ENCODE data around the gene LIM2. TPM values are rescaled to one million over a fixed set of nuclear protein-coding genes. Genes with fewer than 3 reads are reported as not detected.

Gene LIM2
- total and polyA plus RNA-seq, 9 of the 15 experiments (the other 6 are each of a cell fraction or from before 2014, with no cell fraction given): 0.07 to 0.45 (median 0.18) TPM; not detected in 4

DNA sequence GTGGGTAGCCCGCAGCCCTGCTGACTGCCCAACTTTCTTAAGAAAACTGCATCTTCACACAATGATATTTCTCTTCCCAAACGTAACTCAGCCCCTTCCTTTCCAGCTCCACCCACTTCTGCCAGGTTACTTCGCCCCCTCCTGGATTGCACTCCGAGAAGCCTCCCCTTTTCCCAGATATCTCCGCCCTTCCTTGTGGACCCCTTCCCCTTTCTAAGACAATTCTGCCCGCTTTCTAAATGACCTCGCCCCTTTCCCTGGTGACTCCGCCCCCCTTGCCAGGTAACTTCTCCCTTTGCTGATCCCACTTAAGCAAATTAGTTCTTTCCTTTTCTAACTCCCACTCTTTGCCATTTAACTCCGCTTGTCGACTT, 48.5 kb downstream of the LIM2 start (continued):
- TF ChIP-seq, protein P1, sequence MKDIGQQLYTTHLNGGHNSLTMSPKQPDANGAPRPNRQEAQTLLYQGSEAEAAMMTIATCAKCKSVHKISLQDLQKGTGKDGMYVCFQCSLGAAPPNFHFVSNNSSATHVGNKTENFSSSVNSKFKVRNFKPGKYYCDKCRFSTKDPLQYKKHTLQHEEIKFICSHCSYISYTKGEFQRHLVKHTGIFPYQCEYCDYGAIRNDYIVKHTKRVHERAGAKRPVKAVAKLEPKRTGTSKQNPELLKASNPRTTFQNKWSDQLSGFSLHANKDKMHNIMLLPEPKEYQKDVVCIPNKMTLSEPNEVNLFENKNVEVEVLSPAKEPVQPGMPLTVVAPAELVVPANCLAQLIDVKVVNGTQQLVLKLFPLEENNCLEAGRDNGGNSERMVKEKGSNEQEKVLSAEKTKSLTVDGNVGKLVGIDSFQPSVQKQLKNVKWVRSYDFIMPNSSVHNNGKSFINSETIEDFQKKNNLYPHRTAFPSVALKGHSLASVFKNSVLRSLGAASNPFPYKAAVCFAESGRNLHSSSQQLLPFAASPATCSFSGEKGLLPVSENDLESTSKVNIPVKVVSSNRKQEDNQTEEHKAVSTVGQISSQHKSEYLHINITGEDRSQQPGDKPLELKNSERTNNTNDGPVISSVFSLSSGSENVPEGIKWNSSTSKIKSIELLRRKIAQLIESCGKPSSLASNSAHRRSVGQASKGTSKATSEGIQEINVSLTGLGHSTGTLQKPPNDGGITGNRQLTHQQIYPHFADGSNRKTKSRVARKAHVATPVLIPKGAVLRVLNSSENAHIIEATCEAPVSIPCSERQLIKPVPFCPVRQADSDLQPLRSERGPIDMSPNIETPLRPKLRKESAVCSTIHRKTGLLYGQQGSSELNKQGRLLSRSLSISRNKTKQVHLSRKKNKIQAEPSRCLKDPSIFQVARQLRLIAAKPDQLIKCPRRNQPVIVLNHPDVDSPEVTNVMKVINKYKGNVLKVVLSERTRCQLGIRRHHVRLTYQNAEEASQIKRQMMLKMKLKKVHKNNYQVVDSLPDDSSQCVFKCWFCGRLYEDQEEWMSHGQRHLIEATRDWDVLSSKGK (CRISPR knock-in tag; IDR thresholded peaks at IDR 0.05): no peak
- TF ChIP-seq ZFP1 (CRISPR knock-in tag; IDR thresholded peaks at IDR 0.05) (no peak), HDAC6 (IDR thresholded peaks at IDR 0.05; ENCODE audit: low read depth, low read length) (no peak), NR2C2 (CRISPR knock-in tag; IDR thresholded peaks at IDR 0.05) (no peak), NR2C2 (tag; IDR thresholded peaks at IDR 0.05) (no peak), ADNP (tag; IDR thresholded peaks at IDR 0.05) (no peak), CXXC5 (CRISPR knock-in tag; IDR thresholded peaks at IDR 0.05) (no peak), LEF1 (IDR thresholded peaks at IDR 0.05) (no peak; the same call in 1 of the 2 replicates), NCOR1 (IDR thresholded peaks at IDR 0.05) (no peak), FOXJ3 (CRISPR knock-in tag; IDR thresholded peaks at IDR 0.05) (no peak), POLR3A (IDR thresholded peaks at IDR 0.05; ENCODE audit: borderline replicate concordance, extremely low read depth, insufficient read depth, insufficient read length) (no peak)
- TF ChIP-seq, protein P2, sequence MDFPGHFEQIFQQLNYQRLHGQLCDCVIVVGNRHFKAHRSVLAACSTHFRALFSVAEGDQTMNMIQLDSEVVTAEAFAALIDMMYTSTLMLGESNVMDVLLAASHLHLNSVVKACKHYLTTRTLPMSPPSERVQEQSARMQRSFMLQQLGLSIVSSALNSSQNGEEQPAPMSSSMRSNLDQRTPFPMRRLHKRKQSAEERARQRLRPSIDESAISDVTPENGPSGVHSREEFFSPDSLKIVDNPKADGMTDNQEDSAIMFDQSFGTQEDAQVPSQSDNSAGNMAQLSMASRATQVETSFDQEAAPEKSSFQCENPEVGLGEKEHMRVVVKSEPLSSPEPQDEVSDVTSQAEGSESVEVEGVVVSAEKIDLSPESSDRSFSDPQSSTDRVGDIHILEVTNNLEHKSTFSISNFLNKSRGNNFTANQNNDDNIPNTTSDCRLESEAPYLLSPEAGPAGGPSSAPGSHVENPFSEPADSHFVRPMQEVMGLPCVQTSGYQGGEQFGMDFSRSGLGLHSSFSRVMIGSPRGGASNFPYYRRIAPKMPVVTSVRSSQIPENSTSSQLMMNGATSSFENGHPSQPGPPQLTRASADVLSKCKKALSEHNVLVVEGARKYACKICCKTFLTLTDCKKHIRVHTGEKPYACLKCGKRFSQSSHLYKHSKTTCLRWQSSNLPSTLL (IDR thresholded peaks at IDR 0.05): peak; percentile 74; the same call in 1 of the 2 replicates
- TF ChIP-seq, protein P3, sequence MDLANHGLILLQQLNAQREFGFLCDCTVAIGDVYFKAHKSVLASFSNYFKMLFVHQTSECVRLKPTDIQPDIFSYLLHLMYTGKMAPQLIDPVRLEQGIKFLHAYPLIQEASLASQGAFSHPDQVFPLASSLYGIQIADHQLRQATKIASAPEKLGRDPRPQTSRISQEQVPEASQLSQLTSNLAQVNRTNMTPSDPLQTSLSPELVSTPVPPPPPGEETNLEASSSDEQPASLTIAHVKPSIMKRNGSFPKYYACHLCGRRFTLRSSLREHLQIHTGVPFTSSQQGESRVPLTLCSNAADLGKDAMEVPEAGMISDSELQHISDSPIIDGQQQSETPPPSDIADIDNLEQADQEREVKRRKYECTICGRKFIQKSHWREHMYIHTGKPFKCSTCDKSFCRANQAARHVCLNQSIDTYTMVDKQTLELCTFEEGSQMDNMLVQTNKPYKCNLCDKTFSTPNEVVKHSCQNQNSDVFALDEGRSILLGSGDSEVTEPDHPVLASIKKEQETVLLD (IDR thresholded peaks at IDR 0.05): peak; percentile 76
- TF ChIP-seq, protein P4, sequence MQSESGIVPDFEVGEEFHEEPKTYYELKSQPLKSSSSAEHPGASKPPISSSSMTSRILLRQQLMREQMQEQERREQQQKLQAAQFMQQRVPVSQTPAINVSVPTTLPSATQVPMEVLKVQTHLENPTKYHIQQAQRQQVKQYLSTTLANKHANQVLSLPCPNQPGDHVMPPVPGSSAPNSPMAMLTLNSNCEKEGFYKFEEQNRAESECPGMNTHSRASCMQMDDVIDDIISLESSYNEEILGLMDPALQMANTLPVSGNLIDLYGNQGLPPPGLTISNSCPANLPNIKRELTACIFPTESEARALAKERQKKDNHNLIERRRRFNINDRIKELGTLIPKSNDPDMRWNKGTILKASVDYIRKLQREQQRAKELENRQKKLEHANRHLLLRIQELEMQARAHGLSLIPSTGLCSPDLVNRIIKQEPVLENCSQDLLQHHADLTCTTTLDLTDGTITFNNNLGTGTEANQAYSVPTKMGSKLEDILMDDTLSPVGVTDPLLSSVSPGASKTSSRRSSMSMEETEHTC (IDR thresholded peaks at IDR 0.05): no peak
- TF ChIP-seq, protein P5, sequence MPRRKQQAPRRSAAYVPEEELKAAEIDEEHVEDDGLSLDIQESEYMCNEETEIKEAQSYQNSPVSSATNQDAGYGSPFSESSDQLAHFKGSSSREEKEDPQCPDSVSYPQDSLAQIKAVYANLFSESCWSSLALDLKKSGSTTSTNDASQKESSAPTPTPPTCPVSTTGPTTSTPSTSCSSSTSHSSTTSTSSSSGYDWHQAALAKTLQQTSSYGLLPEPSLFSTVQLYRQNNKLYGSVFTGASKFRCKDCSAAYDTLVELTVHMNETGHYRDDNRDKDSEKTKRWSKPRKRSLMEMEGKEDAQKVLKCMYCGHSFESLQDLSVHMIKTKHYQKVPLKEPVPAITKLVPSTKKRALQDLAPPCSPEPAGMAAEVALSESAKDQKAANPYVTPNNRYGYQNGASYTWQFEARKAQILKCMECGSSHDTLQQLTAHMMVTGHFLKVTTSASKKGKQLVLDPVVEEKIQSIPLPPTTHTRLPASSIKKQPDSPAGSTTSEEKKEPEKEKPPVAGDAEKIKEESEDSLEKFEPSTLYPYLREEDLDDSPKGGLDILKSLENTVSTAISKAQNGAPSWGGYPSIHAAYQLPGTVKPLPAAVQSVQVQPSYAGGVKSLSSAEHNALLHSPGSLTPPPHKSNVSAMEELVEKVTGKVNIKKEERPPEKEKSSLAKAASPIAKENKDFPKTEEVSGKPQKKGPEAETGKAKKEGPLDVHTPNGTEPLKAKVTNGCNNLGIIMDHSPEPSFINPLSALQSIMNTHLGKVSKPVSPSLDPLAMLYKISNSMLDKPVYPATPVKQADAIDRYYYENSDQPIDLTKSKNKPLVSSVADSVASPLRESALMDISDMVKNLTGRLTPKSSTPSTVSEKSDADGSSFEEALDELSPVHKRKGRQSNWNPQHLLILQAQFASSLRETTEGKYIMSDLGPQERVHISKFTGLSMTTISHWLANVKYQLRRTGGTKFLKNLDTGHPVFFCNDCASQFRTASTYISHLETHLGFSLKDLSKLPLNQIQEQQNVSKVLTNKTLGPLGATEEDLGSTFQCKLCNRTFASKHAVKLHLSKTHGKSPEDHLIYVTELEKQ (CRISPR knock-in tag; IDR thresholded peaks at IDR 0.05): no peak
- TF ChIP-seq, protein P6, sequence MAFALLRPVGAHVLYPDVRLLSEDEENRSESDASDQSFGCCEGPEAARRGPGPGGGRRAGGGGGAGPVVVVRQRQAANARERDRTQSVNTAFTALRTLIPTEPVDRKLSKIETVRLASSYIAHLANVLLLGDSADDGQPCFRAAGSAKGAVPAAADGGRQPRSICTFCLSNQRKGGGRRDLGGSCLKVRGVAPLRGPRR (CRISPR knock-in tag; IDR thresholded peaks at IDR 0.05): peak; percentile 51; the same call in 1 of the 2 replicates
